Activated B cell treated with CpG ODN at 0.5 μM for 24 hours (primary cell): ENCODE results near the gene RAX2. TPM values are rescaled to one million over a fixed set of nuclear protein-coding genes. Genes with fewer than 3 reads are reported as not detected.
"Not testable (repeated sequence)": the region's sequence is repeated elsewhere in the genome, so short reads cannot be mapped to it uniquely, and the experiment has no call there.

Experiments
- ATAC-seq: fragments of 200-7000 bp; cut with Tn5 transposase; one replicate; pipeline ENCODE4 v1.10.0; 2021; ENCODE audit warnings: low read depth, mild to moderate bottlenecking, moderate library complexity
- CTCF ChIA-PET: fragments of 350-600 bp; sonication (Branson Sonifier 250); formaldehyde crosslinking; loops from one replicate; lab custom pipeline; 2021; ENCODE audit warnings: antibody characterized with exemption; lab: Charles Lee
- POLR2A ChIA-PET: fragments of 350-600 bp; sonication (Branson Sonifier 250); formaldehyde crosslinking; loops from one replicate; lab custom pipeline; 2021; ENCODE audit warnings: antibody characterized with exemption; lab: Charles Lee
- DNase-seq: peaks from one replicate; pipeline ENCODE4 v3.0.0; 2022
- H3K27ac Mint-ChIP-seq: one replicate; pipeline ENCODE4 v1.8.0; 2020; ENCODE audit warnings: mixed read lengths
- H3K27me3 Mint-ChIP-seq: one replicate; pipeline ENCODE4 v1.8.0; 2021; ENCODE audit warnings: mixed read lengths
- H3K36me3 Mint-ChIP-seq: one replicate; pipeline ENCODE4 v1.8.0; 2021; ENCODE audit warnings: low read depth, mixed read lengths
- H3K4me1 Mint-ChIP-seq: one replicate; pipeline ENCODE4 v1.8.0; 2021; ENCODE audit warnings: mixed read lengths
- H3K4me3 Mint-ChIP-seq: one replicate; pipeline ENCODE4 v1.8.0; 2020; ENCODE audit warnings: mild to moderate bottlenecking, mixed read lengths
- H3K9me3 Mint-ChIP-seq: one replicate; pipeline ENCODE4 v1.8.0; 2020; ENCODE audit warnings: mixed read lengths
- CTCF ChIP-seq: fragments of 200-600 bp; IDR thresholded peaks from one replicate; pipeline ENCODE4 v1.8.0; 2022; ENCODE audit warnings: antibody characterized with exemption, mild to moderate bottlenecking
- intact Hi-C: fragments of 100-400 bp; cut with micrococcal nuclease; formaldehyde crosslinking; loops from one replicate; pipeline ENCODE4 v1.15.1; 2024
- total RNA-seq: library from RNA; stranded (reverse); gene quantifications from 2 replicates; pipeline ENCODE4 v1.2.3, GENCODE V29; 2022

The RAX2 gene
- total RNA-seq, 1 donor from 2014 or later = not detected

- ChIA-PET POLR2A (interaction anchor here (0.6 to 4.0 kb wide), 8 partner anchors 51 to 1292 kb away, joined by 6 to 84 read pairs (median 10); partner anchors contain the start of genes EEF2, HDGFL2 and YJU2), CTCF (interaction anchor here (0.6 to 3.5 kb wide), 3 partner anchors 26 to 379 kb away, joined by 3 to 27 read pairs (median 5); no protein-coding TSS in a partner anchor)
- Mint-ChIP-seq H3K9me3 (no peaks in the 10 kb centered on the region), H3K27me3 (no peaks in the 10 kb centered on the region), H3K4me1 (peaks cover 38% of the 10 kb centered on the region), H3K4me3 (peak overlapping the region; percentile 92), H3K36me3 (peaks cover 41% of the 10 kb centered on the region), H3K27ac (peak overlapping the region; percentile 91)
- no peak for TF ChIP-seq CTCF
- ATAC-seq (no peak), DNase-seq (no peak)
- intact Hi-C loops = loop anchor here (1.0 to 5.0 kb wide), 11 partner anchors 40 to 1921 kb away; partner anchors contain the start of genes CHAF1A, DAPK3, DPP9 and FZR1
Measured at GRCh38 chr19:3760871-3761361, 11.1 kb downstream of the RAX2 start.

- Mint-ChIP-seq H3K36me3 (peaks cover 50% of the 10 kb centered on the region), H3K9me3 (no peaks in the 10 kb centered on the region), H3K4me3 (no peak overlapping the region), H3K27me3 (no peaks in the 10 kb centered on the region), H3K27ac (no peak overlapping the region), H3K4me1 (peaks cover 38% of the 10 kb centered on the region)
- ATAC-seq (no peak), DNase-seq (no peak)
- intact Hi-C loops = loop anchor here (2.0 to 5.0 kb wide), 10 partner anchors 39 to 1923 kb away; partner anchors contain the start of genes CHAF1A, DAPK3, DPP9 and FZR1
- CTCF ChIA-PET = interaction anchor here (1.7 kb wide), 1 partner anchor 62 kb away, joined by 3 read pairs; no protein-coding TSS in a partner anchor
- TF ChIP-seq CTCF = no peak
- POLR2A ChIA-PET = interaction anchor here (0.5 to 4.0 kb wide), 4 partner anchors 52 to 226 kb away, joined by 4 to 84 read pairs (median 9); partner anchors contain the start of gene EEF2
Measured at GRCh38 chr19:3759482-3760254, 12.4 kb downstream of the RAX2 start.

- ChIA-PET POLR2A (interaction anchor here (2.1 kb wide), 1 partner anchor 64 kb away, joined by 4 read pairs; no protein-coding TSS in a partner anchor), CTCF (interaction anchor here (1.7 kb wide), 1 partner anchor 63 kb away, joined by 3 read pairs; no protein-coding TSS in a partner anchor)
- DNase-seq, ATAC-seq, H3K27me3 Mint-ChIP-seq, H3K4me3 Mint-ChIP-seq, H3K27ac Mint-ChIP-seq, intact Hi-C loops, H3K9me3 Mint-ChIP-seq: not testable (repeated sequence)
- H3K4me1 Mint-ChIP-seq = peaks cover 38% of the 10 kb centered on the region
- H3K36me3 Mint-ChIP-seq = peaks cover 60% of the 10 kb centered on the region
Measured at GRCh38 chr19:3758297-3758696, 13.7 kb downstream of the RAX2 start.

GRCh38 chr19:3757705-3758104 is 14.3 kb downstream of the RAX2 start:
- H3K9me3 Mint-ChIP-seq, intact Hi-C loops, H3K4me3 Mint-ChIP-seq, H3K27ac Mint-ChIP-seq, H3K27me3 Mint-ChIP-seq, DNase-seq, ATAC-seq, POLR2A ChIA-PET: not testable (repeated sequence)
- Mint-ChIP-seq H3K4me1 (peaks cover 32% of the 10 kb centered on the region), H3K36me3 (peaks cover 60% of the 10 kb centered on the region)
- CTCF ChIA-PET = interaction anchor here (0.9 kb wide), 1 partner anchor 38 kb away, joined by 3 read pairs; no protein-coding TSS in a partner anchor

GRCh38 chr19:3753631-3754410 is 18.2 kb downstream of the RAX2 start:
- Mint-ChIP-seq H3K4me3 (no peak overlapping the region), H3K9me3 (no peaks in the 10 kb centered on the region), H3K27ac (no peak overlapping the region), H3K27me3 (no peaks in the 10 kb centered on the region), H3K36me3 (peaks cover 69% of the 10 kb centered on the region), H3K4me1 (peaks cover 2% of the 10 kb centered on the region)
- DNase-seq (no peak), ATAC-seq (no peak)
- POLR2A ChIA-PET = no interaction called here
- intact Hi-C loops = no loop called here
- no peak for TF ChIP-seq CTCF
- CTCF ChIA-PET = no interaction called here
